SK-N-SH (cell line): Measurements from ENCODE around the gene PTPN22. TPM values are rescaled to one million over a fixed set of nuclear protein-coding genes. Genes with fewer than 3 reads are reported as not detected.

Experiments
- CTCF ChIA-PET: fragments of 300-600, 350-600 bp; formaldehyde crosslinking; extraction: SDS; loops from one replicate; lab custom pipeline; 2021; lab: Yijun Ruan, JAX
- POLR2A ChIA-PET: fragments of 350-600 bp; sonication (Branson Sonifier 250); formaldehyde crosslinking; extraction: SDS; loops from one replicate; lab custom pipeline; 2020; ENCODE audit warnings: antibody characterized with exemption, inconsistent platforms; lab: Yijun Ruan, JAX
- DNase-seq: peaks from one replicate; pipeline ENCODE4 v3.0.0; 2012
- H2AFZ ChIP-seq: fragments of 200-600 bp; sonication (generic); 2 replicates; pipeline ENCODE4 v1.8.1; 2016; ENCODE audit warnings: antibody characterized with exemption, mild to moderate bottlenecking, low read depth
- H3F3A ChIP-seq: fragments of 200-600 bp; sonication (generic); replicated peaks from 2 replicates; pipeline ENCODE3; 2016; ENCODE audit warnings: antibody characterized with exemption, mild to moderate bottlenecking; ENCODE audit not compliant: insufficient read depth
- H3K27ac ChIP-seq, 2 experiments: fragments of 200-500 bp in 1 of 2; fragments of 200-600 bp in 1 of 2; sonication (Bioruptor generic) in 1 of 2; sonication (generic), shearing (Covaris generic) in 1 of 2; 2 replicates each; pipeline versions ENCODE4 v1.5.1 to v1.6.1; 2014 to 2016; ENCODE audit warnings: low read depth in 2 of 2, inconsistent platforms in 1 of 2, low read length in 1 of 2, mild to moderate bottlenecking in 1 of 2, mixed read lengths in 1 of 2
- H3K27me3 ChIP-seq: fragments of 200-600 bp; sonication (generic), shearing (Covaris generic); 2 replicates; pipeline ENCODE4 v1.6.1; 2016; ENCODE audit warnings: mixed run types; ENCODE audit not compliant: insufficient read depth
- H3K36me3 ChIP-seq, 2 experiments: fragments of 200-500 bp in 1 of 2; fragments of 200-600 bp in 1 of 2; sonication (Bioruptor generic) in 1 of 2; sonication (generic) in 1 of 2; replicated peaks in 1 of 2; 2 replicates each; pipeline versions ENCODE3 to v1.5.1; 2014 to 2016; ENCODE audit warnings: low read length in 1 of 2, mild to moderate bottlenecking in 1 of 2; ENCODE audit not compliant: insufficient read depth in 2 of 2, control insufficient read depth in 1 of 2
- H3K4me1 ChIP-seq, 2 experiments: fragments of 200-500 bp in 1 of 2; fragments of 200-600 bp in 1 of 2; sonication (Bioruptor generic) in 1 of 2; sonication (generic), shearing (Covaris generic) in 1 of 2; 2 replicates each; pipeline versions ENCODE4 v1.5.1 to v1.6.1; 2014 to 2016; ENCODE audit warnings: low read depth in 1 of 2, low read length in 1 of 2, mixed run types in 1 of 2; ENCODE audit not compliant: insufficient read depth in 2 of 2, control insufficient read depth in 1 of 2
- H3K4me2 ChIP-seq: fragments of 200-600 bp; sonication (generic), shearing (Covaris generic); 2 replicates; pipeline ENCODE4 v1.6.1; 2017; ENCODE audit warnings: mixed run types
- H3K4me3 ChIP-seq, 2 experiments: fragments of 200-500 bp in 1 of 2; fragments of 200-600 bp in 1 of 2; sonication (Bioruptor generic) in 1 of 2; sonication (generic), shearing (Covaris generic) in 1 of 2; 2 replicates each; pipeline versions ENCODE4 v1.5.1 to v1.8.1; 2014 to 2016; ENCODE audit warnings: low read depth in 2 of 2, inconsistent platforms in 1 of 2, low read length in 1 of 2, mild to moderate bottlenecking in 1 of 2, mixed read lengths in 1 of 2, moderate library complexity in 1 of 2
- H3K79me2 ChIP-seq: fragments of 200-600 bp; sonication (generic); 2 replicates; pipeline ENCODE4 v1.8.1; 2017; ENCODE audit warnings: mild to moderate bottlenecking; ENCODE audit not compliant: insufficient read depth
- H3K9ac ChIP-seq: fragments of 200-600 bp; sonication (generic); 2 replicates; pipeline ENCODE4 v1.6.1; 2017; ENCODE audit warnings: mixed run types
- H3K9me2 ChIP-seq: fragments of 200-600 bp; sonication (generic); 2 replicates; pipeline ENCODE4 v1.6.1; 2017; ENCODE audit warnings: mixed run types
- H3K9me3 ChIP-seq: fragments of 200-600 bp; sonication (generic); 2 replicates; pipeline ENCODE4 v1.6.1; 2017; ENCODE audit warnings: mixed run types, mild to moderate bottlenecking, moderate library complexity
- H4K20me1 ChIP-seq: fragments of 200-600 bp; sonication (generic); 2 replicates; pipeline ENCODE4 v1.6.1; 2017; ENCODE audit warnings: mild to moderate bottlenecking, mixed run types; ENCODE audit not compliant: insufficient read depth
- CTCF ChIP-seq: fragments of 200-600 bp; sonication (generic); IDR thresholded peaks from 2 replicates; pipeline ENCODE4 v1.6.1; 2017; ENCODE audit warnings: antibody characterized with exemption, mild to moderate bottlenecking, moderate library complexity
- JUND ChIP-seq: IDR thresholded peaks from 2 replicates; pipeline ENCODE4 v1.4.0; 2012
- NFIC ChIP-seq: IDR thresholded peaks from 2 replicates; pipeline ENCODE4 v1.4.0; 2012; ENCODE audit warnings: borderline replicate concordance
- RCOR1 ChIP-seq: fragments of 150-350 bp; IDR thresholded peaks from 2 replicates; pipeline ENCODE4 v1.6.1; 2017; ENCODE audit warnings: antibody characterized with exemption, low read length
- REST ChIP-seq: IDR thresholded peaks from 2 replicates; pipeline ENCODE4 v1.6.1; 2012; ENCODE audit warnings: mild to moderate bottlenecking, low read depth, low read length, moderate library complexity
- WGBS: methylation state at CpG from one replicate; pipeline ENCODE4 v1.1.6; 2017; ENCODE audit warnings: low lambda C conversion rate; 5-methylcytosine and 5-hydroxymethylcytosine counted together
- polyA plus RNA-seq, 3 experiments: library from polyadenylated mRNA; depleted of rRNA; stranded (reverse); fragments of >200 nt; gene quantifications; 2 replicates each; pipeline ENCODE4 v1.2.3, GENCODE V29; 2012

PTPN22 gene
- polyA plus RNA-seq, 1 of the 3 experiments (the other 2 are of a cell fraction) = 0.12 TPM

GRCh38 chr1:113770031-113770430 is 101.5 kb downstream of the PTPN22 start:
- TF ChIP-seq RCOR1 = no peak
- TF ChIP-seq NFIC = no peak
- ChIA-PET POLR2A (no interaction called here), CTCF (interaction anchor here (0.8 to 1.4 kb wide), 3 partner anchors 8 to 697 kb away, joined by 3 to 4 read pairs (median 3); partner anchors contain the start of gene LRIG2)
- Histone ChIP-seq H3K27ac (no peak overlapping the region; a peak in 1 of 4 replicates), H3K9me2 (no peaks in the 10 kb centered on the region), H3K9ac (no peak overlapping the region), H3K79me2 (peaks cover 31% of the 10 kb centered on the region), H3F3A (peaks cover 3% of the 10 kb centered on the region), H3K4me3 (no peak overlapping the region; a peak in 1 of 4 replicates), H2AFZ (no peak overlapping the region), H3K4me2 (no peak overlapping the region; the same call in 1 of the 2 replicates), H4K20me1 (no peaks in the 10 kb centered on the region), H3K4me1 (peaks cover 3 to 14% of the 10 kb centered on the region in 2 experiments; a peak in 3 of 4 replicates), H3K36me3 (peaks cover 37 to 43% of the 10 kb centered on the region in 2 experiments), H3K27me3 (no peaks in the 10 kb centered on the region), H3K9me3 (no peaks in the 10 kb centered on the region)
- WGBS = 100% methylated on average over 1 of the region's 1 CpG
- no peak for DNase-seq

- CTCF ChIA-PET = interaction anchor here (1.4 kb wide), 1 partner anchor 697 kb away, joined by 3 read pairs; the partner anchor contains the start of gene LRIG2
- no peak overlapping the region; a peak in 1 of 4 replicates for H3K4me3 ChIP-seq
- peak overlapping the region in 1 of 2 experiments; percentile 14; a peak in 1 of 4 replicates for H3K27ac ChIP-seq
- peaks cover 3 to 14% of the 10 kb centered on the region in 2 experiments; a peak in 3 of 4 replicates for H3K4me1 ChIP-seq
- no peaks in the 10 kb centered on the region for H3K9me3 ChIP-seq
- peaks cover 41 to 46% of the 10 kb centered on the region in 2 experiments for H3K36me3 ChIP-seq
- peaks cover 3% of the 10 kb centered on the region for H3F3A ChIP-seq
- peaks cover 31% of the 10 kb centered on the region for H3K79me2 ChIP-seq
- no peak overlapping the region for H3K9ac ChIP-seq
- peak overlapping the region; percentile 36; the same call in 1 of the 2 replicates for H3K4me2 ChIP-seq
- no peak for TF ChIP-seq CTCF
- TF ChIP-seq REST = no peak
- no peak for TF ChIP-seq JUND
- POLR2A ChIA-PET = no interaction called here
- no peak overlapping the region for H2AFZ ChIP-seq
- no peaks in the 10 kb centered on the region for H4K20me1 ChIP-seq
- no peaks in the 10 kb centered on the region for H3K9me2 ChIP-seq
- no peaks in the 10 kb centered on the region for H3K27me3 ChIP-seq
- no peak for DNase-seq
These were observed 101.9 kb downstream of the PTPN22 start for GRCh38 chr1:113769601-113769970.
